HPDE6-E6E7 (cell line): Measurements from ENCODE around the gene PALLD.
A peak's percentile ranks its signal among the peaks of the same experiment; 100 is the strongest.
"Not testable (repeated sequence)": the region's sequence is repeated elsewhere in the genome, so short reads cannot be mapped to it uniquely, and the experiment has no call there.

Source experiments
- DNase-seq: peaks from one replicate; pipeline ENCODE4 v3.0.0; 2011; ENCODE audit warnings: missing footprints; ENCODE audit errors: extremely low spot score

The PALLD gene

DNA sequence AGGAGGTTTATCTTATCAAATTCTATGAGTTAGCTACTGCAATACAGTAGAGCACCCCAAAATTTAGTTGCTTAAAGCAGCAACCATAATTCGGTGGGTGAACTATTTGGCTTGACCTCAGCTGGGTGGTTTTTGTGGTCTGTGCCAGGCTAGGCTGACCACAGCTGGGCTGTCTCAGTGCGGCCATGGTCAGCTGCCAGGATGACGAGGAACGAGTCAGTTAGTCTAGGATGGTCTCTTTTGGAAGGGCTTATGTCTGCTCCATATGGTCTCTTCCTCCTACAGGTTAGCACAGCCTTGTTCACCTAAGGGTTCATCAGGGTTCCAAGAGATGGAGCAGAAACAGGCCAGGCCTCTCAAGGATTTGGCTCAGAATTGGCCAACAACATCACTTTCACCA, 210.4 kb downstream of the PALLD start:
- no peak for DNase-seq

- no peak for DNase-seq
These were observed 211.3 kb downstream of the PALLD start for GRCh38 chr4:168708108-168708507.

DNA sequence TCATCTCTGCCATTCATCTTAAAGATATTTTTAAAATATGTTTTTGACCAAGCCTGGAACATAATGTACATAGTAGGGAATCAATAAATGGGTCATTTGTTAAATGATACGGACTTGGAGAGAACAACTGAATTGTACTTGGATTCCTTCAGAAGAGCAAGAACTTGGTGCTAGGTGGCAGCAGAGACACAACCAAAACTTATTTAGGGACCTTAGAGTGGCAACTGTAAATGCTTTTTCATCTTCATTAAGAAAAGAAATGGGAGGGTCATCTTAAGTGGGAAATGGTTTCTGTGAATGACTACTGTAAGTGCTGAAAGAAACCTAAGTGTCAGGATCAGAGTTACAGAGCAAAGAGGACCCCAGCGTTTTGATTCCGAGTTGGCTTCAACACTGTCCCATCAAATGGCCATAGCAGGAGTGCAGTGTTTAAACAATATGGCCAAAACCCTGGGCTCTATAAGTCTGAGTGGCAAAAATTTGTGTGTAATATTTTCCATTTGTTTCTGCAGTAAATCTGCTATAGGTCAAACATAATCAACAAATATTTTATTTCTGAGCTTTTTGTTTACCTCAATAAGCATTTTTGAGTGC, 213.6 kb downstream of the PALLD start:
- DNase-seq = peak; percentile 32

- no peak for DNase-seq
These were observed 214.6 kb downstream of the PALLD start for GRCh38 chr4:168711197-168712140.

- no peak for DNase-seq
These were observed 215.6 kb downstream of the PALLD start for GRCh38 chr4:168712316-168712890.

- no peak for DNase-seq
These were observed 216.4 kb downstream of the PALLD start for GRCh38 chr4:168713253-168713652.

DNA sequence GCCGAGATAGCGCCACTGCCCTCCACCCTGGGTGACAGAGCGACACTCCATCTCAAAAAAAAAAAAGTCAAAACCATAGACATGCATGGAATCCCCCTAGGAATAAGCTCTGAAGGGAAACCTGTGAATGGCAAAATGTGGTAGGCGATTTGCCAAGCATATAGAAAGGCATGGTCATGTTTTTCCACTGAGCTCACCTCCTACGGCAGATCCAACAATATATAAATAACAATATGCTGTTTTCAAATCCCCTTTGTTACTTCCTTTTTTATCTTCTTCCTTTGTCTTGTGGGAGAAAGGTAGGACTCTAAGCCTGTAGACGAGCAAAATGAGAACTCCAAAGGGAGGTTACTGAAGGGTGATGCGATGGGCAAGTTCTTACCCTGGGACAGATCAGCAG, 219.0 kb downstream of the PALLD start:
- DNase-seq = no peak

GRCh38 chr4:168716406-168717129, 219.7 kb downstream of the PALLD start:
- DNase-seq = no peak

- DNase-seq = no peak
These were observed 221.0 kb downstream of the PALLD start for GRCh38 chr4:168717847-168718246.

GRCh38 chr4:168719725-168720124, 222.9 kb downstream of the PALLD start:
- DNase-seq = no peak

- DNase-seq = no peak
These were observed 223.6 kb downstream of the PALLD start for GRCh38 chr4:168720396-168720900.

DNA sequence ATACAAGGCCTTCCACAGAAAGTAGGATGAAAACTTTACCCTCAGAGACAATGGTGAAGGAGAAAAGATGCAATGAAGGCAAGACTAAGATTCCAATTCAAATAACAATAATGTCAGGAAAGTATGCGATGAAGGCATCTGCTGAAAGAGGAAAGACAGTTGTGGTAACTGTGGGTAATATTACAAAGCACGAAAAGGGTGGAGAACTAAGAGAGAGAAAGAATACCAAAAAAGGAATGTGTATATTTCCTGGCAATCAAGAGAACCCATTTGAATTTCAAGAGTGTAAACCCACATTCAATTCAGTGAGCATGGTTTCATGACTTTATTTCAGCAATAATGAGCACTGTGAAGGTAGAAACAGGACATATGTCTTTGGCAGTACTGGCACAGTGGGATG, 225.5 kb downstream of the PALLD start:
- DNase-seq = no peak

GRCh38 chr4:168723020-168723419, 226.2 kb downstream of the PALLD start:
- no peak for DNase-seq

GRCh38 chr4:168723569-168723968, 226.7 kb downstream of the PALLD start:
- no peak for DNase-seq

- no peak for DNase-seq
These were observed 227.4 kb downstream of the PALLD start for GRCh38 chr4:168724243-168724642.

GRCh38 chr4:168724686-168725411, 228.0 kb downstream of the PALLD start:
- no peak for DNase-seq

GRCh38 chr4:168725930-168726329, 229.1 kb downstream of the PALLD start:
- DNase-seq = no peak

DNA sequence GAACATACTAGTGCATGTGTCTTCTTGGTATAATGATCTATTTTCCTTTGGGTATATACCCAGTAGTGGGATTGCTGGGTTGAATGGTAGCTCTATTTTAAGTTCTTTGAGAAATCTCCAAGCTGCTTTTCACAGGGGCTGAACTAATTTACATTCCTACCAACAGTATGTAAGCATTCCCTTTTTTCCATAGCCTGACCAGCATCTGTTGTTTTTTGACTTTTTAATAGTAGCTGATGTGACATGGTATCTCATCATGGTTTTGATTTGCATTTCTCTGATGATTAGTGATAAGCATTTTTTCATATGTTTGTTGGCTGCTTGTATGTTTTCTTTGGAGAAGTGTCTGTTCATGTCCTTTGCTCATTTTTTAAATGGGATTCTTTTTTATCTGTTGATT, 230.3 kb downstream of the PALLD start:
- not testable (repeated sequence) for DNase-seq

- DNase-seq = no peak
These were observed 234.3 kb downstream of the PALLD start for GRCh38 chr4:168731006-168731636.

- DNase-seq = no peak
These were observed 235.0 kb downstream of the PALLD start for GRCh38 chr4:168731706-168732414.
